IMR-90 (cell line): Measurements from ENCODE around the gene PRKN. TPM values are rescaled to one million over a fixed set of nuclear protein-coding genes. Genes with fewer than 3 reads are reported as not detected.

Experiments used
- ATAC-seq: fragments of 200-7000 bp; cut with Tn5 transposase; 2 replicates; pipeline ENCODE4 v1.9.1; 2020; ENCODE audit warnings: low read depth, mild to moderate bottlenecking, moderate library complexity
- BruUV-seq: library from RNA; stranded (reverse); fragments of 400-500 nt; replicated peaks from 2 replicates; lab custom pipeline; 2021; lab: Mats Ljungman, UMichigan
- CTCF ChIA-PET: fragments of 300-600 bp; formaldehyde crosslinking; extraction: SDS; loops from one replicate; lab custom pipeline; 2021; ENCODE audit warnings: antibody characterized with exemption; lab: Yijun Ruan, JAX
- POLR2A ChIA-PET: fragments of 300-600 bp; sonication (Branson Sonifier 250); formaldehyde crosslinking; loops from one replicate; lab custom pipeline; 2022; ENCODE audit warnings: antibody characterized with exemption; ENCODE audit not compliant: unreplicated experiment; lab: Charles Lee
- DNase-seq: peaks from one replicate; pipeline ENCODE4 v3.0.0; 2013
- H2AFZ ChIP-seq: replicated peaks from 2 replicates; pipeline ENCODE3; 2013; ENCODE audit warnings: low read length, mild to moderate bottlenecking; ENCODE audit not compliant: poor library complexity
- H2AK5ac ChIP-seq: 2 replicates; pipeline ENCODE4 v1.6.1; 2013; ENCODE audit warnings: low read depth, low read length, inconsistent platforms
- H2AK9ac ChIP-seq: replicated peaks from 2 replicates; pipeline ENCODE3; 2013; ENCODE audit warnings: mild to moderate bottlenecking, low read depth, low read length, moderate library complexity; ENCODE audit not compliant: poor library complexity
- H2BK120ac ChIP-seq: 2 replicates; pipeline ENCODE4 v1.6.1; 2013; ENCODE audit warnings: low read depth, low read length, inconsistent platforms
- H2BK15ac ChIP-seq: 3 replicates; pipeline ENCODE4 v1.6.1; 2013; ENCODE audit warnings: low read depth, low read length, inconsistent platforms
- H2BK20ac ChIP-seq: 2 replicates; pipeline ENCODE4 v1.6.1; 2013; ENCODE audit warnings: low read depth, mild to moderate bottlenecking, inconsistent platforms, low read length, moderate library complexity
- H2BK5ac ChIP-seq: 2 replicates; pipeline ENCODE4 v1.6.1; 2013; ENCODE audit warnings: mild to moderate bottlenecking, low read depth, low read length, inconsistent platforms; ENCODE audit not compliant: poor library complexity, severe bottlenecking
- H3K14ac ChIP-seq: replicated peaks from 2 replicates; pipeline ENCODE4 v1.6.1; 2013; ENCODE audit warnings: low read depth, low read length, inconsistent platforms
- H3K18ac ChIP-seq: 2 replicates; pipeline ENCODE4 v1.6.1; 2013; ENCODE audit warnings: low read depth, low read length, control low read depth
- H3K23ac ChIP-seq: 2 replicates; pipeline ENCODE4 v1.6.1; 2013; ENCODE audit warnings: low read depth, low read length, inconsistent platforms
- H3K27ac ChIP-seq: 2 replicates; pipeline ENCODE4 v1.5.1; 2013; ENCODE audit warnings: mild to moderate bottlenecking, control low read depth, low read length; ENCODE audit not compliant: insufficient read depth
- H3K27me3 ChIP-seq: 2 replicates; pipeline ENCODE4 v1.6.1; 2013; ENCODE audit warnings: low read length; ENCODE audit not compliant: control insufficient read depth, insufficient read depth
- H3K36me3 ChIP-seq: 2 replicates; pipeline ENCODE4 v1.6.1; 2013; ENCODE audit warnings: low read length, mixed read lengths; ENCODE audit not compliant: control insufficient read depth, insufficient read depth
- H3K4ac ChIP-seq: 2 replicates; pipeline ENCODE4 v1.6.1; 2013; ENCODE audit warnings: low read depth, low read length, inconsistent platforms
- H3K4me1 ChIP-seq: 2 replicates; pipeline ENCODE4 v1.6.1; 2013; ENCODE audit warnings: low read length, mixed read lengths; ENCODE audit not compliant: control insufficient read depth, insufficient read depth
- H3K4me2 ChIP-seq: 2 replicates; pipeline ENCODE4 v1.6.1; 2013; ENCODE audit warnings: low read depth, mild to moderate bottlenecking, control low read depth, low read length, moderate library complexity
- H3K4me3 ChIP-seq: 2 replicates; pipeline ENCODE4 v1.5.1; 2013; ENCODE audit warnings: low read depth, mild to moderate bottlenecking, control low read depth, low read length, moderate library complexity; ENCODE audit not compliant: insufficient read depth
- H3K56ac ChIP-seq: 2 replicates; pipeline ENCODE4 v1.6.1; 2013; ENCODE audit warnings: low read length, inconsistent platforms; ENCODE audit not compliant: insufficient read depth; ENCODE audit errors: extremely low read depth
- H3K79me1 ChIP-seq, 2 experiments: 2 replicates each; pipeline ENCODE4 v1.6.1; 2013; ENCODE audit warnings: low read length in 2 of 2, inconsistent platforms in 1 of 2, low read depth in 1 of 2
- H3K9ac ChIP-seq: 2 replicates; pipeline ENCODE4 v1.6.1; 2013; ENCODE audit warnings: low read depth, low read length, control low read depth
- H3K9me1 ChIP-seq: 2 replicates; pipeline ENCODE4 v1.6.1; 2013; ENCODE audit warnings: low read length, inconsistent platforms; ENCODE audit not compliant: insufficient read depth
- H3K9me3 ChIP-seq: 2 replicates; pipeline ENCODE4 v1.6.1; 2013; ENCODE audit warnings: low read length; ENCODE audit not compliant: control insufficient read depth, insufficient read depth
- H4K20me1 ChIP-seq: 2 replicates; pipeline ENCODE4 v1.6.1; 2013; ENCODE audit warnings: low read length, inconsistent platforms; ENCODE audit not compliant: insufficient read depth
- H4K5ac ChIP-seq: 2 replicates; pipeline ENCODE4 v1.6.1; 2013; ENCODE audit warnings: mild to moderate bottlenecking, low read depth, low read length, control low read depth
- H4K8ac ChIP-seq, 2 experiments: 2 replicates each; pipeline ENCODE4 v1.6.1; 2013; ENCODE audit warnings: low read depth in 2 of 2, low read length in 2 of 2, control low read depth in 1 of 2, inconsistent platforms in 1 of 2
- H4K91ac ChIP-seq: 2 replicates; pipeline ENCODE4 v1.6.1; 2013; ENCODE audit warnings: low read depth, low read length, inconsistent platforms; ENCODE audit not compliant: insufficient read depth
- MAFK ChIP-seq: IDR thresholded peaks from 2 replicates; pipeline ENCODE4 v1.6.1; 2012; ENCODE audit warnings: low read depth, low read length, improper control_type of control experiment
- NFE2L2 ChIP-seq: fragments of 150-350 bp; IDR thresholded peaks from 2 replicates; pipeline ENCODE4 v1.6.1; 2016; ENCODE audit warnings: low read depth, mild to moderate bottlenecking, low read length
- RAD21 ChIP-seq: IDR thresholded peaks from 2 replicates; pipeline ENCODE4 v1.6.1; 2012; ENCODE audit warnings: low read length, improper control_type of control experiment
- WGBS, 2 experiments: methylation state at CpG; one replicate each; pipeline versions ENCODE4 v1.1.5 to v1.1.7; 2013; ENCODE audit warnings: missing lambda C conversion rate in 2 of 2; ENCODE audit not compliant: insufficient read length in 1 of 2; ENCODE audit errors: extremely low coverage in 2 of 2; 5-methylcytosine and 5-hydroxymethylcytosine counted together
- dilution Hi-C: fragments of 300-500 bp; cut with HindIII; formaldehyde crosslinking; loops from one replicate; pipeline ENCODE4 v1.14.3; 2018; ENCODE audit warnings: low sequenced_read_pairs; ENCODE audit not compliant: unreplicated experiment
- in situ Hi-C: fragments of 300-500 bp; cut with MboI; formaldehyde crosslinking; loops from 3 replicates; pipeline ENCODE4 v1.14.3; 2019; ENCODE audit warnings: low sequenced_read_pairs, inconsistent platforms, mixed read lengths
- intact Hi-C: fragments of 100-400 bp; cut with micrococcal nuclease; formaldehyde crosslinking; loops from 2 replicates; pipeline ENCODE4 v1.10.0; 2022
- polyA plus RNA-seq, 3 experiments: library from polyadenylated mRNA; depleted of rRNA; stranded (reverse); fragments of >200 nt; gene quantifications; 2 replicates each; pipeline ENCODE4 v1.2.3, GENCODE V29; 2012; ENCODE audit warnings: low replicate concordance in 1 of 3
- total RNA-seq: library from RNA; depleted of rRNA; stranded (reverse); fragments of >200 nt; gene quantifications from 2 replicates; pipeline ENCODE4 v1.2.3, GENCODE V29; 2012

The PRKN gene
- total and polyA plus RNA-seq, 2 of the 4 experiments (the other 2 are of a cell fraction): 0.15 to 0.18 TPM

DNA sequence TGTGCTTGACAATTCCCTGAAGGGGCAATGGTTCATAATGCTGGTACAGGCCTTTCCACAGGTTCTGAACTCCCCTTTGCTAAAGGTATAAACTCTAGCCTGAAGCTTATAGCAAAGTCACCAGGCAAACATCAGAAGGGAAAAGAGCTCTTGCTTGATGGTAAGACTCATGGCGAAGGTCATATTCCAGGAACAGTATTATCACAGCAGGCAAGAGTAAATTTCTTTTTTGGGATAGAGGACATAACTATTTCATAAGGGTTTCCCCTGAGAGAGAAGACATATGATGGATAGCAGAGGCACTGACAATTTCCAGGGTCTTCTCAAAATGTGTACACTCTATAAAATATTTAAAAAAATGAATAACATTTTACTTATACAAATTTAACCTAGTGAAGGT, 86.8 kb downstream of the PRKN start:
- H2BK15ac ChIP-seq: no peak overlapping the region
- POLR2A ChIA-PET: no interaction called here

More for the DNA sequence above, 86.8 kb downstream of the PRKN start:
- H2AFZ ChIP-seq: no peak overlapping the region
- no peak overlapping the region for H3K56ac ChIP-seq
- DNase-seq (no peak), ATAC-seq (no peak)
- H3K23ac ChIP-seq: no peak overlapping the region
- peaks cover 7% of the 10 kb centered on the region for H3K9me3 ChIP-seq
- no peaks in the 10 kb centered on the region for H3K9me1 ChIP-seq
- intact Hi-C loops (no loop called here), dilution Hi-C loops (no loop called here), in situ Hi-C loops (no loop called here)
- no peak overlapping the region for H4K8ac ChIP-seq
- H4K5ac ChIP-seq: no peak overlapping the region
- H3K4ac ChIP-seq: no peak overlapping the region
- no peak overlapping the region for H2BK120ac ChIP-seq
- H3K14ac ChIP-seq: no peak overlapping the region
- no peak overlapping the region for H3K4me2 ChIP-seq
- no peaks in the 10 kb centered on the region for H3K27me3 ChIP-seq
- H3K9ac ChIP-seq: no peak overlapping the region
- H4K91ac ChIP-seq: no peak overlapping the region
- H3K18ac ChIP-seq: no peak overlapping the region
- no peak overlapping the region for H2AK9ac ChIP-seq
- H2BK20ac ChIP-seq: no peak overlapping the region
- CTCF ChIA-PET: no interaction called here
- no peaks in the 10 kb centered on the region for H3K4me1 ChIP-seq
- no peak overlapping the region for H3K4me3 ChIP-seq
- H4K20me1 ChIP-seq: no peaks in the 10 kb centered on the region
- H3K36me3 ChIP-seq: no peaks in the 10 kb centered on the region
- TF ChIP-seq NFE2L2: no peak
- no peak for TF ChIP-seq RAD21
- no peak for TF ChIP-seq MAFK
- no CpG with 5 or more reads among the region's 1 CpG for WGBS, 2 experiments
- no peaks in the 10 kb centered on the region for H3K79me1 ChIP-seq
- BruUV-seq: no TSS peak
- no peak overlapping the region for H3K27ac ChIP-seq
- H2BK5ac ChIP-seq: no peak overlapping the region
- no peak overlapping the region for H2AK5ac ChIP-seq
